HG03565 (cell line): ENCODE results near the gene SLC12A7.
"Not testable (repeated sequence)": the region's sequence is repeated elsewhere in the genome, so short reads cannot be mapped to it uniquely, and the experiment has no call there.

Experiments
- ATAC-seq: cut with Tn5 transposase; IDR thresholded peaks from one replicate; pipeline ENCODE4 v1.9.1; 2021; ENCODE audit warnings: mild to moderate bottlenecking, moderate library complexity; ENCODE audit not compliant: unreplicated experiment

The SLC12A7 gene

DNA sequence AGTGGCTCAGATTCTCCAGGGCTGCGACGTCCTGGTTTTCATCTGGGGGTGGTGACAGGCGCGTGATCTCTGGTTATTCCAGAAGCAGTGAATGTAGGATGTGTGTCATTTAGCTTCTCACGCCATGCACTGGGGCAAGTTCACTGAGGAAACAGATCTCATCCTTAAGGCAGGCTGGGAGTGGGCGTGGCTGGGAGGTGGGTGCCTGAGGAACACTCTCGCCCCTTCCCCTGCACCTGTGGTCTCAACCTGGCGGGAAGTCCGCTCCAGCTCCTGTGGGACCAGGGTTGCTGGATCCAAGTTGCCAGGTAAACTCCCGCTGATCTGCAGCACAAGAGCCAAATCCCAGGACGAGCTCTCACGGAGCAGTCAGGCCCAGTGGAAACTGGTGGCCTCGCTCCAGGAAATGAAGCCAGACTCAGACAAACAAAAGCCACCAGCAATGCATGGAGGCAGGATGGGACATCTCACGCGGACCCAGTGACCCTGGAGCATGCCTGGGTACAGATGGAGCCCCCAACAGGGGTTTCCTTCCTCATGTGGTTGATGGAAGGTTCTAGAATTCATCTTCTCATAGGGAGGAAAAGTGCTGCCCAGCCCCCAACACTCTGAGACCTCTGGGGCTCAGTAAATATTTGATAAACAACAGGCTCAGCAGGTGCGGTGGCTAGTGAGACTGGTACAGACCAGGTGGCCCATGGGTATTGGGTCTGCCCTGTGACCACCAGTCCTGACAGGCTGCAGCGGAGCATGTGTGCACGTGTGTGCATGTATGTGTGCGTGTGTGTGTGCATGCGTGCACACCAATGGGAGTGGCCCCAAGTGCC, 16.3 kb upstream of the SLC12A7 start:
- no peak for ATAC-seq

GRCh38 chr5:1125695-1126094, 13.8 kb upstream of the SLC12A7 start:
- ATAC-seq = not testable (repeated sequence)

- ATAC-seq = no peak
Measured at GRCh38 chr5:1125030-1125357, 13.1 kb upstream of the SLC12A7 start.

- no peak for ATAC-seq
Measured at GRCh38 chr5:1124205-1125029, 12.6 kb upstream of the SLC12A7 start.

DNA sequence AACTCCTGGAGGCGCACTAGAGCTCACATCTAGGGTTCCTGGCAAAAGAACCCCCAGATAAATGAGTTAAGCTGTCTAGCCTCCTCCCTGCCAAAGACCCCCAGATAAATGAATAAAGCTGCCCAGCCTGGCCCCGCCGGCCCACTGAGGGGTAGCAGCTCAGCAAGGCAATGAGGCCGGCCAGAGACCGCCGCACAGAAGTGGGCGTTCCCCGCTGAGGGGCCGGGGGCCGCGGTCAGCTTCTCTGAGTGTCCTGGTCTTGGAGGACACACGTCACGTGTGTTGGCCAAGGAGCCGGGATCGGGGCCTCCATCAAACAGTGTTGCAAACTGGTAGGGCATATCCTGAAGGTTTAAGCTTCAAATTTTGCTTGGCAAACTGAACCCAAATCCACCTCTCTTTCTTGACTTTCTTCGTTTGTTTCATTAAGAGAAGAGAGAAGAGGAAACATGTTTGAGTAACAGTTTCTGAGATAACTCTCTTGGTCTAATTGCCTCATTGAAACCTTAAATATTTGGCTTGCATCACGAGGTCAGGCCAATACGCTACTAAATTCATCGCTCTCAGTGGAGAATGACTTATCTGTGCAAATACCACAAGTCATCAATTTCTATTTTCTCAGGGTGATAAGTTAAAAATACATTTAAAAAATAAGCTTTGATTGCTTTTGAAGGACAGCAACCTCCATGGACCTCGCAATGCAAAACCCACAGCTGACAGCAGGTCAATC, 11.7 kb upstream of the SLC12A7 start:
- ATAC-seq = no peak

GRCh38 chr5:1122511-1123294, 10.8 kb upstream of the SLC12A7 start:
- ATAC-seq = no peak

- no peak for ATAC-seq
Measured at GRCh38 chr5:1121891-1122290, 10.0 kb upstream of the SLC12A7 start.

DNA sequence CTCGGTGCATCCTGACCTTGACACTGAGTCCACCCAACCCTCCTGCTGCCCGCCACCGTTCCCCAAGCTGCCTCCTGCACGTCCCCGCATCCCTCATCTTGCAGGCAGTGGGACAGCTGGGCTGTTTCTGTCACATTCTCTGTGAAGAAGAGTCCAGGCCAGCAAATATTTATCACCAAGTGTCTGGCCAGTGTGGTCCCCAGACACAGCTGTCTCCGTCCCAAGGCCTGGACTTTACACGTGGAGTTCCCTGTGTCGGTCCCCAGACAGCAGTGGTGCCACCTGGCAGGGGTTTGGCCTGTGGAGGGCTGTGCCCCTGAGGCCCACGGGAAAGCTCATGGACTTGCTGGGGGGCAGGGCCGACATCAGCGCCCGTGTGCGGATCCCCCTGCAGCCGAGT, 9.2 kb upstream of the SLC12A7 start:
- ATAC-seq = no peak

DNA sequence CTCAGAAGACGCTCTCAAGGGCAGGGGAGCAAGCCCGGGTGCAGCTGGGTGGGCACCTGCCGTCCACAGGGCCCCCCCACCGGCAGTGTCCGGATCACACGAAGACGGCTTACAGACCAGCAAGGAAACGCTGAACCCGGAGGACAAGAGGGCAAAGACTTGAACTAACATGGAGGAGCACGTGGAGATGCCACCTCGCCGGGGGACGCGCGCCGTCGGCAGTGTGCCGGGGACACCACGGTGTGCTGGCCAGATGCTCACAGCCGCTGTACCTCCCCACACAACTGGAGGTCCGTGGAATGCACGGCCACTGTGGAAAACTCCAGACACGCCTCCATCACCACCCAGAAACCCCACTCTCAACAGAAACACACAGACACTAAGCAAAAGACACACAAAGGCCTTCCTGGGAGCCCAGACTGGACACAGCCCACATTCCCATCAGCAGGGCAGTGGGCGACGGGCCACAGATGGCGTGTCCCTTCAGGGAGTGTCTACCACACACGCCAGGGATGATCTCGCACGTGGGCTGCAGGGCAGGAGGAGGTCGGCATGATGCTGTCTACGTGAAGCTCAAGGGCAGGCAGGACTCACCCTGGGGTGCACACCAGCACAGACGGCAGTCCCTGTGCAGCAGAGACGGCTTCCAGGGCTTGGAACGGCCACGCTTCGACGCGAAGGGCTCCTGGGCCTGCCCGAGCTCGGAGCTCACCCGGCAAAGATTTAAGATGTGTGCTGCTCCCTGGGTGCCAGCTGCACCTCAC, 8.6 kb upstream of the SLC12A7 start:
- ATAC-seq = no peak

- no peak for ATAC-seq
Measured at GRCh38 chr5:1119312-1119831, 7.5 kb upstream of the SLC12A7 start.

DNA sequence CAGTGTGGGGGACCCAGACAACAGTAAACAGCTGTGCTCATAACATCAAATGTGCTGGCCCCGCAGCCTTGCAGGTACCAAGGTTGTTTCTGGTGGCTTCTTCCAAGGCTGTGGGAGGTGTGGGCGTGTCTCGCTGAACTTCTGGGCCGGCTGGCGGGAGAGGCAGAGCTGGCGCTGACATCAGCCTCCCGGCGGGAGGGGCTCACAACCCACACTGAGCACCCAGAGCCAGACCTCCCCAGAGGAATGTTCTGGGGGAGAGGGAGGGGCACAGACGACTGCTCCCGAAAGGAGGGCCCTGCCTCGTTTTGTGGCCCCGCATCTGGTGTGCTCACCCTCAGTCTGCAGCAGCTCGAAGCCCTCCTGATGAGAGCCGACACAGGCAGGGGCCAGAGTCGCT, 6.9 kb upstream of the SLC12A7 start:
- ATAC-seq = no peak

- no peak for ATAC-seq
Measured at GRCh38 chr5:1118231-1118698, 6.4 kb upstream of the SLC12A7 start.

DNA sequence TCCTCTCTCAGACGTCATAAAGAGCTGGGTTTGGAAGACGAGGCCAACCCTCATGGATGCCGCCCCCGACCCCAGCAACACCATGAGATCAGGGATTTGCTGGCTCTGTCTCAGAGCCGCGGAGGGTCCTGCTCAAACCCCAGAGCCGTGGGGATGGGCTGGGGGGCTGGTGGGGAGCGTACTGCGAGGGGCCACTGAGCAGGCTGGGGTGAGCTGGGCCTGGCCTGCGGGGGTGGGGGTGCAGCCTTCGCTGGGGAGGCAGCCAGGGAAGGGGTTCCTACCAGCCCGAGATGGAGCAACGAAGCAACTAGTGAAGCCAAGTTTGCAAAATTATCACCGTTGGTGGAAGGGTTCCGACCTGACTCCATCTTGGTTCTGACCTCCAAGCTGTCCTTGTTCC, 5.1 kb upstream of the SLC12A7 start:
- ATAC-seq = no peak

DNA sequence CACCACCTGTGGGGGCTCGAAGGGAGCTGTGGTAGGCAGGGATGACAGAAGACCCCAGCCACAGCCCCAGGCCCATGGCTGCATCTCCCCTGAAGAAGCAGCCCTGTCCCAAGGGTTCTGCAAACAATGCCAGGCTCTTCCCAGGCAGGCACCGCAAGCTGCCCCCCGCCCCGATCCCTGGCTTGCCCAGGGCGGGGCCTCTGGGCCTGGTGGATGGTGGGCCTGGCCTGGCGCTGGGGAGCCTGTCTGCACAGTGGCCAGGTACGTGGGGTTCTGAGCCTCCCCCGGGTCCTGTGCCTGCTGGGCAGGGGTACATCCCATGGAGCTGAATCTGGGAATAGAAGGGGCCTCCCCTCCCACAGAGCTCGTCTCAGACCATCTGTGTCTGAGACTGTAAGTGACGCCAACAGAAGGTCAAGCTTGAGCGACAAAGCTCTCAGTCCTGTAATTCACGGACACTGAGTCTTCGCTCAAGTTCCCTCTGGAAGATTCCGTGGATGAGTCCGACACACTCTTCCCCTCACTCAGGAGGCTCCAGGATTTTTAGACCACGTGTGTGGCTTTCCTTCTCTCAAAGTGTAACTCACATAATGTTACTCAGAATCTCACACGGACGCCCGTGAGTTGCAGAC, 4.4 kb upstream of the SLC12A7 start:
- ATAC-seq = no peak

DNA sequence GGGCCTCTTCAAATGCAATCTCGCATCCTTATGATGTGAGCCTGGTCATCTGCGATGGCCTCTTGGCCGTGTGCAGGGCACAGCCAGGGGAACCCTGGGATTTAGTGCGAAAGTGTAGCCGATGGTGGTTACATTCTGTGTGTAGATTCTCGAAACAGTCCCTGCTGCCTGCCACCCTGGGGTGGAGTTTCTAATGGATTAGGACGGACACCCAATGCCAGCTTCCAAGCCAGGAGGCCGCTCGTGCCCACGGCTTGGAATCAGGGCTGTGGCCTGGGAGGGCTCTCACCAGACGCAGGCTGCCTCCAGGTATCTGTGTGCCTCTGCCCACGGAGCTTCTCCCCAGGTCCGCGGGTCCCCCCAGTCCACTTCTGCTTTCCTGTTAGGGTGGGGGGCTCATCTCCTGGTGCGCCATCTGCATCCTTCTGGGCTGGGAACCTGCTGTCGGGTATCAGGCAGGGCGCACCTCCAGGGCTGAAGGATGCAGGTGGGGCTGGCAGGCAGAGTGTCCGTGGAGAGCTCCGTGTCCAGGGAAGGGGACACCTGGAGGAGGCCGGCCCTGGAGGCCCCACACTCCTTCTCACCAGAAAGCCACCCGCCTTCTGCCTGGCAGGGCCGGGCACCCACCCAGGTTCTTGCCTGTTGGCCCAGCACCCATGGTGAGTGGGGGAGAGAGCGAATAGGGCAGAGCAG, 3.4 kb upstream of the SLC12A7 start:
- ATAC-seq = no peak

DNA sequence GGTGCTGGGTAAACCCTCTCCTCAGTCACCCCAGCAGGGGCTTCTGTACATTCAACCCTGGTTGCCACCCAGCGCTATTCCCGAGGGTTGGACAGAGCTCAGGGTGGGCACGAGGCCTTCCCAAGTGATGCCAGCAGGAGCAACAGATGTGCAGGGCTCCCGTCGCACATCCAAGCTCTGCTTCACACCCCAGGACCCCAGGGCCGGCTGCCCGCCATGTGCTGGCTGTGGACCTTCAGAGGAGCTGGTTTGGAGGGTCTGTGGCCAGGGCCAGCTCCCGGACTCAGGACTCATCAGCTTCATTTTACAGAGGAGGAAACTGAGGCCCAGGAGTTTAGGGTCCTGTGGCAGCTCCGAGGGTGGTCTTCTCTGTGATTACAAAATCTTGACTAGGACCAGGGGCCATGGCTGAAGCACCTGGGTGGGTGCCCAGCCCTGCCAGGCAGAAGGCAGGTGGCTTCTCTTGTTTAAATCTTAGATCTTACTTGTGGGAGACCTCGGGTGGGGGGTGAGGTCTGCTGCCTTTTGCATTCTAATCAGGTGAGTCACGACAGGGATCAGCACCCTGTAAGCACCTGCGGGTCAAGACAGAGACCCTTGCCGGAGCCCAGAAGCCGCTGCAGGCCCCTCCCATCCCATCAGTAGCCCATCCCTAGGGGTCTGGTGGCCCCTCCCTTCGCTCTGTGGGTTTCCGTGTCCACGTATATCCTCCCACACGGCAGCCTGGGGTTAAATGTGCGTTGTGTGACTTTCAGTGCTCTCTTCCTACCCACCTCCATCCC, 2.1 kb upstream of the SLC12A7 start:
- ATAC-seq = no peak

DNA sequence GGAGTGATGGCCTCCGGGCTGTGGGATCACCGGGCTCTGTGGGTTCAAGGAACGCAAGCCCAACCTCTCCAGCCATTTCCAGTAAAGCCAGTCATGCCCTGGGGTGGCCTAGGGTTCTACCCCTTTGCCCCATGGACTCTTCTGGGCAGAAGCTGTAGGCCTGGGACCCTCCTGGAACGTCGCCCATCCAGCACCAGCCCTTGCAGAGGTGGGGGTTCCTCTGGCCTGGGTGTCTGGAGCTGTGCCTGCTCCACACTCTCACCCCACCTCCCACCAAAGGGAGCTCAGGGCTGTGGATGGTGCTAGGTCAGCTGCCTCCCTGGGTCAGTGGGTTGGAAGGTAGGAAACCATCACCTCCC, 1.4 kb upstream of the SLC12A7 start:
- no peak for ATAC-seq
